Measurements from ENCODE around the gene ALG11.
"Not testable (repeated sequence)": the region's sequence is repeated elsewhere in the genome, so short reads cannot be mapped to it uniquely, and the experiment has no call there.

Gene ALG11

DNA sequence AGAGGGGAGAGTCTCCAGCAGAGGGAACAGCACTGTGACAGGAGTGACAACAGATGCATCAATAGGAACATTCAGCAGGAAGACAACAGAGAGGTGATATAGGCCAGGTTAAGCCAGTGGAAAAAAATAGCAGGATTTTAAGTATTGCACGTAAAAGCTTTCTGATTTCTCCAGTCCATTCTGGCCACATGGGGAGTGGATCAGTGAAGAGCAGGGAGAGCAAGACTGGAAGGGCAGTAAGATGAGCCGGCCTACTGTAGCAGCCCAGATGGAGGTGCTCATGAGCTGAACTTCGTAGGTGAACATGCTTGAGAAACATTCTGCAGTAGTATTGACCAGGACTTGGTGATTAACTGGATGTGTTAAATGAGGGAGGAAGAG is 14.0 kb downstream of the ALG11 start:
- in situ Hi-C loops (cut with MboI; ENCODE audit: low sequenced_read_pairs), result no loop called here

DNA sequence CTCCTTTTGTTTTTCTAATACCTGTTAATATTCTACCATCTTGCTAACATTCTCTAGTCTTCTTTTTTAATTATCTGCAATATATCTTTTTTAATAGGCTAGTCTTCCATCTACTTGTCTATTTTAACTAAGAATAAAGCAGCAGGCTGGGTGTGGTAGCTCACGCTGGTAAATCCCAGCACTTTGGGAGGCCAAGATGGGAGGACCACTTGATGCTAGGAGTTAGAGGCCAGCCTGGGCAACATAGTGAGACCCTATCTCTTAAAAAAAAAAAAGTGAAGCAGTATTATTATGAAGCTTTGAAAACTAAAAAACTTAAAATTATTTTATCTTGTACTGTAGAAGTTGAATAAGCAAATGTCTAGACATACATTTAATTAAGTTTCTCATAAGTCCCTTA is 15.6 kb downstream of the ALG11 start:
- in situ Hi-C loops (cut with MboI; ENCODE audit: low sequenced_read_pairs), result no loop called here

DNA sequence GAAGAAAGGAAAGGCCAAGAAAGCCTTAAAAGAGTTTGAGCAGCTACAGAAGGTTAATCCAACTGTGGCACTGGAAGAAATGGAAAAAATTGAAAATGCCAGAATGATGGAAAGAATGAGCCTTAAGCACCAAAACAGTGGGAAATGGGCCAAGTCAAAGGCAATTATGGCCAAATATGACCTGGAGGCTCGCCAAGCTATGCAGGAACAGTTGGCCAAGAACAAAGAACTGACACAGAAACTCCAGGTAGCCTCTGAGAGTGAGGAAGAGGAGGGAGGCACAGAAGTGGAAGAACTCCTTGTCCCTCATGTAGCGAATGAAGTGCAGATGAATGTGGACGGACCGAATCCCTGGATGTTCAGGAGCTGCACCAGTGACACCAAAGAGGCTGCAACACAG is 17.4 kb downstream of the ALG11 start:
- in situ Hi-C loops (cut with MboI; ENCODE audit: low sequenced_read_pairs), result no loop called here

DNA sequence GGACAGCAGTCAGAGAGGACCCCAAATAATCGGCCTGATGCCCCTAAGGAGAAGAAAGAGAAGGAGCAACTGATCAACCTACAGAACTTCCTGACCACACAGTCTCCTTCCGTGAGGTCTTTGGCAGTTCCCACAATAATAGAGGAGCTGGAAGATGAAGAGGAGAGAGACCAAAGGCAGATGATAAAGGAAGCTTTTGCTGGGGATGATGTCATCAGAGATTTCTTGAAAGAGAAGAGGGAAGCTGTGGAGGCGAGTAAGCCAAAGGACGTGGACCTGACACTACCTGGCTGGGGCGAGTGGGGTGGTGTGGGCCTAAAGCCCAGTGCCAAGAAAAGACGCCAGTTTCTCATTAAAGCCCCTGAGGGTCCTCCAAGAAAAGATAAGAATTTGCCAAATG is 18.2 kb downstream of the ALG11 start:
- in situ Hi-C loops (cut with MboI; ENCODE audit: low sequenced_read_pairs), result not testable (repeated sequence)

DNA sequence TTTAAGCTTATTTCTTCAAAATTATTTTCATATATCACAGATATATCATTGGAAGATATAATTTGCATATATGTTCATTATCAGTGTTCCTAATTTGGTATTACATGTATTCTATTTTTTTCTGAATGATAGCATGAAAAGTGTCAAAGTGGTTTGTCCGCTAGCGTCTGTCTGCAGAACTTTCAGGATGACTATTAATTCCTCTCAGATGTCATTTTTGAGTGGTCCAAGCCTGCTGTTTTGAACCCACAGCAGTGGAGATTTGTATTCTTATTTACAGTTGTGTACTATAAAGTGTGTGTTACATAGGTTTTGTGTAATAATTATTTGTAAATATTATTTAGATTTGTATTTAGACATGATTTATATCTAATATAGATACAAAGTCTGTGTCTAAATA is 20.8 kb downstream of the ALG11 start:
- in situ Hi-C loops (cut with MboI; ENCODE audit: low sequenced_read_pairs), result no loop called here

DNA sequence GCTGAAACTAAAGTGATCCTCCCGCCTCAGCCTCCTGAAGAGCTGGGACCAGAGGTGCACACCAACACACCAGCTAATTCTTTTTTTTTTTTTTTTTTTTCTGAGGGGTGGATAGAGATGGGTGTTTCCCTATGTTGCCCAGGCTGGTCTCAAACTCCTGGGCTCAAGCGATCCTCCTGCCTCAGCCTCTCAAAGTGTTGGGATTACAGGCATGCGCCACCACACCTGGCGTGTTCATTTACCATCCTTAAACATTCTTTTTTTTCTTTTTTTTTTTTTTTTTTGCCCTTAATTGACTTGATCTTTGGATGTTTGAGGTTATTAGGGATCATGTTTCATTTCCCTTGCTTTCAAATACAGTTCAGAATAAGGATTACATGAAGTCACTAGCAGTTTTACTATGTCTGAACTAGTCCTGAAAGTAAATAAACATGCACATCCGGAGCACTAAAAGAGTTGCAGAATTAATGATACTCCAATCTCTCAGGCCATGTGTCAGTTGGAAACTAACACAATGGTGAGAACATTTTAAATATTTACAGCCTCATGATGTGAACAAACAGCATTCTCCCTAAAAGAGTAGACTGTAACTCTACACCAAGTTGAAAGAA is 22.5 kb downstream of the ALG11 start:
- in situ Hi-C loops (cut with MboI; ENCODE audit: low sequenced_read_pairs), result no loop called here

DNA sequence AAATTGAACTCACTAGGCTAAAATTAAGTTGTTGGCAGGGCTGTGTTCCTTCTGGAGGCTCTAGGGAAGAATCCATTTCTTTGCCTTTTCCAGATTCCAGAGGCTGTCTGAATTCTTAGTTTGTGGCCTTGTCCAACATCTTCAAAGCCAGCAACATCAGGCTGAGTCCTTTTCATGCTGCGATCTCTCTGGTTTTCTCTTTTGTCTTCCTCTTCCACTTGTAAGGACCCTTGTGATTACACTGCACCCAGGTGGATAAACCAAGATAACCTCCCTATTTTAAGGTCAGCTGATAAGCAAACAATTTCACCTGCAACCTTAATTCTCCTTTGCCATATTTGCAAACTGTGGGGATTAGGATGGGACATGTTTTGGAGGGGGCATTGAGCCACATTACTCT is 23.8 kb downstream of the ALG11 start:
- in situ Hi-C loops (cut with MboI; ENCODE audit: low sequenced_read_pairs), result no loop called here

DNA sequence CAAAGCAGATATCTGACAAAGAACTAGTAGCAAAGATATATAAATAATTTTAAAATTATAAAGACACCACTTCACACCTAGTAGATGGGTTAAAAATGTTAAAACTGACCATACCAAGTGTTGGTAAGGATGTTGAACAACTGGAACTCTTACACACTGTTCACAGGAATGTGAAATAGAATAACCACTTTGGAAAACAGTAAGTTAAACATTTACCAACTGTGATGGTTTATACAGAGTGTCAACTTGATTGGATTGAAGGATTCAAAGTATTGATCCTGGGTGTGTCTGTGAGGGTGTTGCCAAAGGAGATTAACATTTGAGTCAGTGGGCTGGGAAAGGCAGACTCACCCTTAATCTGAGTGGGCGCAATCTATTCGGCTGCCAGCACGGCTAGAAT is 31.5 kb downstream of the ALG11 start:
- in situ Hi-C loops (cut with MboI; ENCODE audit: low sequenced_read_pairs), result no loop called here

DNA sequence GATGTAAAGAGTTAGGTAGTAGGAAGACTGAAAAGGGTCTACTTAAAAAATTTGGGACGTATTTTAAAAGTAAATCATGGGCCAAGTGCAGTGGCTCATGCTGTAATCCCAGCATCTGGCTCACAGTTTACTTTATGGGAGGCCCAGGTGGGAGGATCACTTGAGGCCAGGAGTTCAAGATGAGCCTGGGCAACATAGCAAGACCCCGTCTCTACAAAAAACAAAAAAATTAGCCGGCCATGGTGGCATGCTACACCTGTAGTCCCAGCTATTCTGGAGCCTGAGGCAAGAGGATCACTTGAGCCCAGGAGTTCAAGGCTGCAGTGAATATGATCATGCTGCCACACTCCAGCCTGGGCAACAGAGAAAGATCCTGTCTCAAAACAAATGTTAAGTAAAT is 35.3 kb downstream of the ALG11 start:
- in situ Hi-C loops (cut with MboI; ENCODE audit: low sequenced_read_pairs), result no loop called here

DNA sequence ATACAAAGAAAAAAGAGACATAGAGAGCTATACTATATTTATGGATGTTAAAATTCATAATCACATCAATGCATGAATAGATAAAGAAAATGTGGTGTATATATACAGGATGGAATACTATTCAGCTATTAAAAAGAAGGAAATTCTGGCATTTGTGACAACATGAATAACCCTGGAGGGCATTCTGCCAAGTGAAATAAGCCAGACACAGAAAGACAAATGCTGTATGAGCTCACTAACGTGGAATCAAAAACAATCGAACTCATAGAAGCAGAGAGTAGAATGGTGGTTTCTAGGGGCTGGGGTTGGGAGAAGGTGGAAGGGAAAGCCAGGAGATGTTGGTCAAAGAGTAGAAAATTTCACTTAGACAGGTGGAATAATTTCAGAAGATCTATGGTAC is 36.3 kb downstream of the ALG11 start:
- in situ Hi-C loops (cut with MboI; ENCODE audit: low sequenced_read_pairs), result no loop called here

DNA sequence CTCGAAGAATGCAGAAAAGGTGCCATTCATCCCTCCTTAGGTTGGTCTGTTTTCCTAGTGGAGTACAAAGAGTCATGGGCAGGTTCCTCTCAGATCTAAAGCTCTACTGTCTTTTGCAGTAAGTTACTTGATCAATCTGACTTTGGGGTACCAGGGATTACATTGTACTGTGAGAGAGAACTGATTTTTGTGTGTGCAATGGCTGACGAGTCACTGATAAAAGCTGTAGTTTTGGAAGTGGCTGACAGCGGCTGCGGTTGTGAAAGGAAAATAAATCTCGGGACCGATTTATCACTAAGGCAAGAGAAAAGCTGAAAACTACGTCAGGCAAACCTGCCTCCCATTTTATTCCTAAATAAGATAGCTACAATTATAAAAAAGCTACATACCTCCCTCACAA is 39.2 kb downstream of the ALG11 start:
- in situ Hi-C loops (cut with MboI; ENCODE audit: low sequenced_read_pairs), result no loop called here

DNA sequence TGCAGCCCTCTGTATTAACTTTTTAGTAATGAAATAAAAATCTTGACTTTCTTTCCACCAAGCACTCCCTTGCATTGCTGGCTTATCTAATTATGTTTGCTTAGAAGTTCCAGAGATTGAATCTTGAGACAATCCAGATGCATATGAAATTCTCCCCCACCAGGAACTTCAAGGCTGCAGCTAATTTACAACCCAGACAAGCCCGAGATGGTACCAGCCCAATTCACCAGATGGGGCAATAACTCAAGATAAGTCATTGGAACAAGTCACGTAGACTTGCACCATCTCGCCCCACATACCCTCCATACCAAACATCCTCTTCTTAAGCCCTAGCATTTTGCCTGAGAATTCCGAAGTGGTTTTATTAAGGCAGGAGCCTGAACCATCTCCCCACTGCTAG is 41.3 kb downstream of the ALG11 start:
- in situ Hi-C loops (cut with MboI; ENCODE audit: low sequenced_read_pairs), result no loop called here

DNA sequence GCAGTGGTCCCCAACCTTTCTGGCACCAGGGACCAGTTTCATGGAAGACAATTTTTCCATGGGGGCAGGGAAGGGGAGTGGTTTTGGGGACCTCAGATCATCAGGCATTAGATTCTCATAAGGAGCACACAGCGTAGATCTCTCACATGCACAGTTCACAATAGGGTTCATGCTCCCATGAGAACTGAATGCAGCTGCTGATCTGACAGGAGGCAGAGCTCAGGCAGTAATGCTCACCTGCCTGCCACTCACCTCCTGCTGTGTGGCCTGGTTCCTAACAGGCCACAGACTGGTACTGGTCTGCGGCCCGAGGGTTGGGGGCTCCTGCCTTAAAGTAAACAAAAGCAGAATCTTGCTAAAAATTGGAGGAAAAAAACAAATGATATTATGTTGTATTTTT is 48.9 kb downstream of the ALG11 start:
- in situ Hi-C loops (cut with MboI; ENCODE audit: low sequenced_read_pairs), result not testable (repeated sequence)

DNA sequence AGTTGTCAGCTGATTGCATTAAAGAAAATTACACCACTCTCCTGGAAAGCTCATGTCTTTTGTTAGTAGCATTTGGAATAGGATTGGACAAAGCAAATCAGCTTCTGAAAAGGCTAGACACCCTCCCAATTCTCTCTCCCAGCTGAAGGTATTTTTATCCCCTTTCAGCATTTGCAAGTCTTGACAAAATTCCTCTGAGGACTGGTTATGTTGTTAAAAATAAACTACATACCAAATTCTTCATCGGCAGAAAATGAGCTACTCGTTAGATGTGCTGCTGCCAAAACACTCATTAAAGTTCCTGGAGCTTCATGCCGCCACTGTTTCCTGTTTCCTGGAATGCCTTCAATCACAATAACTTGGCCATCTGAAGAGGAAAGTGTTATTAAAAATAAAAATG is 49.4 kb downstream of the ALG11 start:
- in situ Hi-C loops (cut with MboI; ENCODE audit: low sequenced_read_pairs), result no loop called here

DNA sequence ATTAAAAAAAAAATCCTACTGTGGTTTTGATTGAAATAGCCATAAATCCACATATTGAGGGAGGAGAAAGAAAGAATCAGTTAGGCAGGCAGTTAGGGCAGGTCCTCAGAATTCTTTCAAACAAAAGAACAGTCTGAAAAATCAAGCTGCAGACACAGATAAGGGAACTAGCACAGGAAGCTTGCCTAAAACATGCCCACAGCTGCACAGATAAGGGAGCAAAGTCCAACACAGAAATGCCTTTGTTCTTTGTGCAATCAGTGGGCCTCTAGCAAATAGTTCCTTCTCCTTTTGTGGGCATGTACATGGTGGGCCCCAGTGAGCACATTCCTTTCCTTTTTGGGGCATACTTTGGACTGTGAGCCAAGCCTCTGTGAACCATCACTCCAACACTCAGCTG is 55.0 kb downstream of the ALG11 start:
- in situ Hi-C loops (cut with MboI; ENCODE audit: low sequenced_read_pairs), result no loop called here

DNA sequence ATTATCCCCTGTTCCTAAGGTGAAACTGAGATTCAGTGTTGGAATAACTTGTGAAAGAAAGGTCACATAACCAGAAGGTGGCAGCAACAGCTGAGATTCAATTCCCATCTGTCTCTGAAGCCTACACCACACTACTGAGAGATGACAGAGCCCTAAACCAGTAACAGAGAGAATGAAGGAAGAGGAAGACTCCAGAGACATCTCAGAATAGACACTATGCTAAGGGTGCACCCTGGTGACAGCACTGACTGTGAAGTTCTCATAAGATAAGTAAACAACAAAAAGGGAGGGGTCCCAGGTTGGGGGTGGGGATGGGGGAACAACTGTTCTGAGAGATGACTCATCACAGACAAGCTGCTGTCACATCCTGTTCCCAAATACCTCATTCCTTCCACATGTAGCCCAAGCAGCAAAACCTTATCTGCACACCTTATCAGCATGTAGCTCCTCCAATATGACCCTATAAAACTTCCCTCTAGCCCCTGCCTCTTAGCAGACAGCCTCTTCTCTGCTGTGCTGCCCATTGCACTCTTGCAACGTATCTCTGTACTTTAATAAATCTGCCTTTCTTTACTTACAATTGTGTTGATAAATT is 58.8 kb downstream of the ALG11 start:
- in situ Hi-C loops (cut with MboI; ENCODE audit: low sequenced_read_pairs), result no loop called here
